Measurements from ENCODE around the gene AGPAT1. TPM values are rescaled to one million over a fixed set of nuclear protein-coding genes. Genes with fewer than 3 reads are reported as not detected.
"Not testable (repeated sequence)": the region's sequence is repeated elsewhere in the genome, so short reads cannot be mapped to it uniquely, and the experiment has no call there.

Gene AGPAT1
- total RNA-seq, 1 experiment from 2014 or later: 84.5 TPM

- TF ChIP-seq USF1 (CRISPR knock-in tag; IDR thresholded peaks at IDR 0.05) (no peak), JUN (CRISPR knock-in tag; IDR thresholded peaks at IDR 0.05) (no peak), ZBTB21 (CRISPR knock-in tag; IDR thresholded peaks at IDR 0.05; ENCODE audit: borderline replicate concordance) (no peak)
- TF ChIP-seq, protein P1, sequence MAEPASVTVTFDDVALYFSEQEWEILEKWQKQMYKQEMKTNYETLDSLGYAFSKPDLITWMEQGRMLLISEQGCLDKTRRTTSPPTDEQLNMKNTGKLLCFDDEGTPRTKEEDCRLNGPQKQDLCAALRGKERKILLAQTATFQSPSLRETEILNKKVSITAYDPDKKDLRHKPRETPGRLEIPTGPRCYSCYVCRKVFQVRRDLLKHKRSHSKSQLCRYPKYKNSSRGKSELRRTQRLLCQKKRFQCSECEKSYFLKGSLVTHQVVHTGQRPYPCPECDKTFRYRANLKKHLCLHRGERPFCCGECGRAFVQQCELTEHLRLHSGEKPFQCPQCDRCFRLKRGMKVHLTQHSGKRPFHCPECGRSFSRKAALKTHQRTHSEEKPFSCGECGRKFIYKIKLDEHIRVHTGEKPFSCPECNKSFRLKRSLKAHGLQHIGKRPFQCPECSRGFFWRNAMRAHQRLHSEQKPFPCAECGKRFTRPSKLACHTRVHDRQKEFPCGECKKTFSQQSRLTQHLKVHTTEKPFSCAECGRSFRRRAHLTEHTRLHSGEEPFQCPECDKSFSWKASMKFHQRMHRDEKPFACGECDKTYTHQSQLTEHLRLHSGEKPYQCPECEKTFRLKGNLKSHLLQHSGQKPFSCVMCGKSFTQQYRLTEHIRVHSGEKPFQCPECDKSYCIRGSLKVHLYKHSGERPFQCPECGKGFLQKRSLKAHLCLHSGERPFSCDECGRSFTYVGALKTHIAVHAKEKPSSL (CRISPR knock-in tag; conservative IDR thresholded peaks at IDR 0.05): no peak
These were observed 28.3 kb downstream of the AGPAT1 start (continued) for GRCh38 chr6:32147401-32148132.

GRCh38 chr6:32146687-32147086, 29.2 kb downstream of the AGPAT1 start:
- ATAC-seq: no peak
- CTCF ChIA-PET: interaction anchor here (0.9 to 1.1 kb wide), 2 partner anchors 15 to 16 kb away, joined by 3 read pairs; partner anchors contain the start of gene FKBPL
- Mint-ChIP-seq H3K4me1 (peaks cover 40% of the 10 kb centered on the region), H3K9me3 (no peaks in the 10 kb centered on the region), H3K27me3 (ENCODE audit: low read depth) (peaks cover 51% of the 10 kb centered on the region), H3K27ac (peak overlapping the region; percentile 3; the same call in 1 of the 2 replicates), H3K36me3 (no peaks in the 10 kb centered on the region), H3K4me3 (no peak overlapping the region; the same call in 1 of the 2 replicates)
- no peak for DNase-seq (ENCODE audit: low spot score)
- POLR2A ChIA-PET: interaction anchor here (0.6 to 1.5 kb wide), 4 partner anchors 18 to 99 kb away, joined by 3 to 6 read pairs (median 4); partner anchors contain the start of gene ATF6B
- TF ChIP-seq PRDM15 (CRISPR knock-in tag; IDR thresholded peaks at IDR 0.05): peak; percentile 55
- no peak for TF ChIP-seq USF1 (CRISPR knock-in tag; IDR thresholded peaks at IDR 0.05)

DNA sequence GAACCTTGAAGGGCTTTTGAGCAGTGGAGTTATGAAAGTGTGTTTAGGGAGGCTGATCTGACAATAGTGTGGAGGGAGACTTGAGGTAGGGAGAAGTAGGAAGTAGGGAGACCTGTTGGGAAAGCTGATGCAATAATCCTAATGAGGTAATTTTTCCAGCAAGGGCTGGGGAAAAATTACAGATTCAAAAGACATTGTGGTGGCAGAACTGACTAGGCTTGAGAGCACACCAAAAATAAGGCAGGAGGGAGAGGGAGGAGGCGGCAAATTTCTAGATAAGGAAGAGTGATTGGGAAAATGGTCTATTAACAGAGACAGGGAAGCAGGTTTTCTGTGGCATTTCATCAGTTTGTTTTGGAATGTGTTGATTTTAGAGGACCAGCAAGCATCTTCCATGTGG, 29.6 kb downstream of the AGPAT1 start:
- ATAC-seq (no peak), DNase-seq (ENCODE audit: low spot score) (no peak)
- H3K9me3 Mint-ChIP-seq: no peaks in the 10 kb centered on the region
- no peaks in the 10 kb centered on the region for H3K36me3 Mint-ChIP-seq
- peak overlapping the region; percentile 3 for H3K27ac Mint-ChIP-seq
- peaks cover 47% of the 10 kb centered on the region for H3K27me3 Mint-ChIP-seq (ENCODE audit: low read depth)
- peaks cover 38% of the 10 kb centered on the region for H3K4me1 Mint-ChIP-seq
- H3K4me3 Mint-ChIP-seq: no peak overlapping the region
- ChIA-PET POLR2A (interaction anchor here (0.6 to 1.5 kb wide), 4 partner anchors 17 to 98 kb away, joined by 3 to 6 read pairs (median 4); partner anchors contain the start of gene ATF6B), CTCF (interaction anchor here (0.9 to 1.1 kb wide), 2 partner anchors 14 to 16 kb away, joined by 3 read pairs; partner anchors contain the start of gene FKBPL)
- TF ChIP-seq GABPB1 (CRISPR knock-in tag; IDR thresholded peaks at IDR 0.05): peak; percentile 90
- no peak for TF ChIP-seq HMGA2 (CRISPR knock-in tag; IDR thresholded peaks at IDR 0.05)

- peaks cover 25% of the 10 kb centered on the region for H3K4me1 Mint-ChIP-seq
- ATAC-seq; DNase-seq (ENCODE audit: low spot score); H3K36me3 Mint-ChIP-seq; H3K9me3 Mint-ChIP-seq; H3K27ac Mint-ChIP-seq; CTCF ChIA-PET; H3K4me3 Mint-ChIP-seq; POLR2A ChIA-PET: not testable (repeated sequence)
- H3K27me3 Mint-ChIP-seq (ENCODE audit: low read depth): peaks cover 33% of the 10 kb centered on the region
These were observed 31.6 kb downstream of the AGPAT1 start for GRCh38 chr6:32144238-32144637.

All from WTC11 (cell line).